PC-9 (cell line): ENCODE measurements around the gene MAN1A1. TPM values are rescaled to one million over a fixed set of nuclear protein-coding genes. Genes with fewer than 3 reads are reported as not detected.

ENCODE experiments used
- BruUV-seq: library from RNA; stranded (reverse); fragments of 400-500 nt; replicated peaks from 2 replicates; lab custom pipeline; 2021; lab: Mats Ljungman, UMichigan
- CTCF ChIA-PET: fragments of 300-600 bp; sonication (Branson Sonifier 250); formaldehyde crosslinking; loops from one replicate; lab custom pipeline; 2022; ENCODE audit warnings: antibody characterized with exemption; lab: Charles Lee
- POLR2A ChIA-PET: fragments of 300-600 bp; sonication (Branson Sonifier 250); formaldehyde crosslinking; loops from one replicate; lab custom pipeline; 2022; ENCODE audit warnings: antibody characterized with exemption; ENCODE audit not compliant: unreplicated experiment; lab: Charles Lee
- DNase-seq, 2 experiments: peaks; one replicate each; pipeline versions ENCODE4 v3.0.0 to v3.0.0-alpha.2; 2015 to 2022; ENCODE audit warnings: mixed read lengths in 1 of 2
- H2AFZ ChIP-seq: fragments of 200-600 bp; sonication (generic); 2 replicates; pipeline ENCODE4 v1.8.1; 2017; ENCODE audit warnings: antibody characterized with exemption
- H3F3A ChIP-seq: fragments of 200-600 bp; sonication (generic); 2 replicates; pipeline ENCODE4 v1.8.1; 2017; ENCODE audit warnings: antibody characterized with exemption, mild to moderate bottlenecking, low read depth; ENCODE audit not compliant: insufficient read depth
- H3K27ac ChIP-seq: fragments of 200-600 bp; sonication (generic); 2 replicates; pipeline ENCODE4 v1.6.1; 2016; ENCODE audit warnings: mixed run types
- H3K27me3 ChIP-seq: fragments of 200-600 bp; sonication (generic); 2 replicates; pipeline ENCODE4 v1.6.1; 2016; ENCODE audit warnings: low read depth, mixed run types; ENCODE audit not compliant: insufficient read depth
- H3K36me3 ChIP-seq: fragments of 200-600 bp; sonication (generic); 2 replicates; pipeline ENCODE4 v1.6.1; 2016; ENCODE audit warnings: low read depth, mixed run types
- H3K4me1 ChIP-seq: fragments of 200-600 bp; sonication (generic); replicated peaks from 2 replicates; pipeline ENCODE4 v1.6.1; 2016; ENCODE audit warnings: mixed run types; ENCODE audit not compliant: insufficient read depth
- H3K4me2 ChIP-seq: fragments of 200-600 bp; sonication (generic); 2 replicates; pipeline ENCODE4 v1.6.1; 2017; ENCODE audit warnings: mixed run types
- H3K4me3 ChIP-seq: fragments of 200-600 bp; sonication (generic); 2 replicates; pipeline ENCODE4 v1.6.1; 2016; ENCODE audit warnings: mixed run types
- H3K79me2 ChIP-seq: fragments of 200-600 bp; sonication (generic); 2 replicates; pipeline ENCODE4 v1.6.1; 2017; ENCODE audit warnings: low read depth, mixed run types
- H3K9me2 ChIP-seq: fragments of 200-600 bp; sonication (generic); 2 replicates; pipeline ENCODE4 v1.8.1; 2017; ENCODE audit warnings: mild to moderate bottlenecking; ENCODE audit not compliant: insufficient read depth
- H3K9me3 ChIP-seq: fragments of 200-600 bp; sonication (generic); 2 replicates; pipeline ENCODE4 v1.8.1; 2016; ENCODE audit warnings: low read depth; ENCODE audit not compliant: insufficient read depth
- H4K20me1 ChIP-seq: fragments of 200-600 bp; sonication (generic); 2 replicates; pipeline ENCODE4 v1.8.1; 2017; ENCODE audit not compliant: insufficient read depth
- CTCF ChIP-seq: fragments of 200-600 bp; sonication (generic); conservative IDR thresholded peaks from 2 replicates; pipeline ENCODE4 v1.6.1; 2017; ENCODE audit warnings: mixed run types, antibody characterized with exemption, mild to moderate bottlenecking, moderate library complexity
- EZH2 ChIP-seq: fragments of 200-600 bp; sonication (generic); IDR thresholded peaks from 2 replicates; pipeline ENCODE4 v1.8.0; 2017; ENCODE audit warnings: antibody characterized with exemption, low read depth
- intact Hi-C: fragments of 100-400 bp; cut with micrococcal nuclease; formaldehyde crosslinking; loops from one replicate; pipeline ENCODE4 v1.10.0; 2022; ENCODE audit not compliant: unreplicated experiment
- total RNA-seq: library from RNA; stranded (reverse); gene quantifications from 2 replicates; pipeline ENCODE4 v1.2.3, GENCODE V29; 2021

MAN1A1 gene
- total RNA-seq, 1 experiment from 2014 or later: 13.4 TPM

DNA sequence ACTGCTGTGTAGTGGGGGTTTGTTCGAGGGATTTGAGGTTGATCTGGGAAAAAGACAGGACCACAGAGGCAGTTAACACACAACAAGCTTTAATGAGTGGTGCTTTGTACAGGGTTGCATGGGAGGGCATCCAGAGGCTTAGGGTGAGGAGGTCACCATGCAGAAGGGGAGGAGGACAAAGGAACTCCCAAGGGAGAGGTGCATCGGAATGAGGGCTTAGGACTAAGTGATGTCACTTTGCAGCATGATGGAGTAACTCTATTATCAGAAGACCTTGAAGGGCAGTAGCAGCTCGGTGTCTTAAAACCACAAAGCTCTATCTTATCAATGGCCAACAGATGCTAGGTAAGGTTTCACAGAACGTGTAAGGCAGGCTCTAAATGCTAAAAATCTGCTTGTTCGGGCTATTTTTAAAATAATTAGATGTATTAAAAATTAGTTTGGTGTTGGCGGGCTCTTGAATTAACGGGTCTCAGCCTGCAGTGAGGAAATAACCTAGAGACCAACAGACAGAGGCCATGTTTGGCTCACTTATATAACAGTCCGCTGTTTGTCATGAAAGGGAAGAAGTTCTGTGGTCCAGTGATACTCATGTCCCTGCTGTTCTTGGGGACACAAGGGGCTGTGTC lies 37.9 kb downstream of the MAN1A1 start:
- CTCF ChIA-PET: no interaction called here
- no peak for DNase-seq
- POLR2A ChIA-PET: no interaction called here
- peaks cover 11% of the 10 kb centered on the region; the same call in 1 of the 2 replicates for H3F3A ChIP-seq
- no TSS peak for BruUV-seq
- H3K4me1 ChIP-seq: peaks cover 12% of the 10 kb centered on the region
- H3K27ac ChIP-seq: no peak overlapping the region
- intact Hi-C loops: no loop called here
- H3K9me3 ChIP-seq: peaks cover 4% of the 10 kb centered on the region; the same call in 1 of the 2 replicates
- no peaks in the 10 kb centered on the region for H4K20me1 ChIP-seq
- H3K4me3 ChIP-seq: no peak overlapping the region
- no peaks in the 10 kb centered on the region for H3K9me2 ChIP-seq
- H3K27me3 ChIP-seq: no peaks in the 10 kb centered on the region
- 0 out of 2 replicates have a peak, but pooled peaks cover 1% of the 10 kb centered on the region for H3K36me3 ChIP-seq
- H3K4me2 ChIP-seq: no peak overlapping the region
- no peak overlapping the region for H2AFZ ChIP-seq
- TF ChIP-seq CTCF (no peak), EZH2 (no peak)
- H3K79me2 ChIP-seq: no peaks in the 10 kb centered on the region

GRCh38 chr6:119310486-119311036 lies 39.0 kb downstream of the MAN1A1 start:
- Histone ChIP-seq H2AFZ (no peak overlapping the region), H4K20me1 (no peaks in the 10 kb centered on the region), H3K4me2 (no peak overlapping the region), H3K27me3 (no peaks in the 10 kb centered on the region), H3K27ac (no peak overlapping the region), H3K9me2 (no peaks in the 10 kb centered on the region), H3K4me1 (peaks cover 12% of the 10 kb centered on the region), H3K79me2 (no peaks in the 10 kb centered on the region), H3K9me3 (peaks cover 4% of the 10 kb centered on the region), H3K4me3 (no peak overlapping the region), H3F3A (peaks cover 11% of the 10 kb centered on the region; the same call in 1 of the 2 replicates), H3K36me3 (peaks cover 12% of the 10 kb centered on the region; the same call in 1 of the 2 replicates)
- intact Hi-C loops: no loop called here
- no TSS peak for BruUV-seq
- no peak for TF ChIP-seq CTCF
- TF ChIP-seq EZH2: no peak
- POLR2A ChIA-PET: no interaction called here
- no peak for DNase-seq
- CTCF ChIA-PET: no interaction called here

GRCh38 chr6:119308991-119309657 lies 40.4 kb downstream of the MAN1A1 start:
- Histone ChIP-seq H3K4me1 (peaks cover 12% of the 10 kb centered on the region), H3K9me2 (no peaks in the 10 kb centered on the region), H3K27me3 (no peaks in the 10 kb centered on the region), H3K4me2 (no peak overlapping the region), H3K36me3 (peaks cover 14% of the 10 kb centered on the region; the same call in 1 of the 2 replicates), H4K20me1 (no peaks in the 10 kb centered on the region), H2AFZ (no peak overlapping the region), H3F3A (peaks cover 11% of the 10 kb centered on the region; the same call in 1 of the 2 replicates), H3K9me3 (peaks cover 4% of the 10 kb centered on the region), H3K27ac (peak overlapping the region; percentile 74), H3K79me2 (no peaks in the 10 kb centered on the region), H3K4me3 (no peak overlapping the region)
- intact Hi-C loops: no loop called here
- ChIA-PET POLR2A (no interaction called here), CTCF (no interaction called here)
- no TSS peak for BruUV-seq
- no peak for DNase-seq
- TF ChIP-seq EZH2 (no peak), CTCF (no peak)
